ENCODE measurements around the gene DCLK3. TPM values are rescaled to one million over a fixed set of nuclear protein-coding genes. Genes with fewer than 3 reads are reported as not detected.
A peak's percentile ranks its signal among the peaks of the same experiment; 100 is the strongest.

The DCLK3 gene
- total and polyA plus RNA-seq, 2 donors (not counting 1 experiment from before 2014, with no cell fraction given): not detected

- Histone ChIP-seq H3K27ac (ENCODE audit: insufficient read depth, low read length) (no peak overlapping the region), H3K4me2 (ENCODE audit: extremely low read depth, insufficient read depth, low read length) (no peak overlapping the region), H2AFZ (ENCODE audit: low read length) (no peak overlapping the region), H3K4me3 (replicated peaks in 1 of 4; ENCODE audit: control extremely low read depth in 1 of 4, insufficient read depth in 1 of 4, low read depth in 3 of 4, low read length in 4 of 4) (no peak overlapping the region), H3K9me3 (ENCODE audit: control insufficient read depth, insufficient read depth, low read depth, low read length) (no peaks in the 10 kb centered on the region), H4K20me1 (ENCODE audit: control insufficient read depth, extremely low read depth, insufficient read depth, low read length) (no peaks in the 10 kb centered on the region), H3K9ac (ENCODE audit: insufficient read depth, low read length) (no peak overlapping the region), H3K36me3 (ENCODE audit: control insufficient read depth, insufficient read depth, low read length) (no peaks in the 10 kb centered on the region), H3K27me3 (ENCODE audit: control insufficient read depth, insufficient read depth, low read length) (no peaks in the 10 kb centered on the region), H3K79me2 (ENCODE audit: control insufficient read depth, insufficient read depth, low read length) (no peaks in the 10 kb centered on the region), H3K4me1 (ENCODE audit: control insufficient read depth, extremely low read depth, insufficient read depth, low read length) (no peaks in the 10 kb centered on the region)
- TF ChIP-seq EZH2 (IDR thresholded peaks at IDR 0.05; ENCODE audit: low read length, missing control alignments): no peak
- TF ChIP-seq CTCF (conservative IDR thresholded peaks at IDR 0.05 in 1 of 2, IDR thresholded peaks at IDR 0.05 in 1 of 2; ENCODE audit: low read depth in 1 of 2, low read length in 2 of 2): peak; percentile 64 to 74
- peak; percentile 49 to 81 for DNase-seq (ENCODE audit: low read depth in 2 of 2)
Observed at GRCh38 chr3:36729204-36730056, 34.9 kb downstream of the DCLK3 start.

- Histone ChIP-seq H3K9ac (ENCODE audit: insufficient read depth, low read length) (no peak overlapping the region), H3K27ac (ENCODE audit: insufficient read depth, low read length) (no peak overlapping the region), H3K4me3 (replicated peaks in 1 of 4; ENCODE audit: control extremely low read depth in 1 of 4, insufficient read depth in 1 of 4, low read depth in 3 of 4, low read length in 4 of 4) (no peak overlapping the region), H3K4me1 (ENCODE audit: control insufficient read depth, extremely low read depth, insufficient read depth, low read length) (no peaks in the 10 kb centered on the region), H3K27me3 (ENCODE audit: control insufficient read depth, insufficient read depth, low read length) (no peaks in the 10 kb centered on the region), H2AFZ (ENCODE audit: low read length) (no peak overlapping the region), H3K9me3 (ENCODE audit: control insufficient read depth, insufficient read depth, low read depth, low read length) (no peaks in the 10 kb centered on the region), H3K4me2 (ENCODE audit: extremely low read depth, insufficient read depth, low read length) (no peak overlapping the region), H3K79me2 (ENCODE audit: control insufficient read depth, insufficient read depth, low read length) (no peaks in the 10 kb centered on the region), H3K36me3 (ENCODE audit: control insufficient read depth, insufficient read depth, low read length) (no peaks in the 10 kb centered on the region), H4K20me1 (ENCODE audit: control insufficient read depth, extremely low read depth, insufficient read depth, low read length) (no peaks in the 10 kb centered on the region)
- DNase-seq (ENCODE audit: low read depth in 2 of 2): peak in 1 of 2 donors; percentile 46
- no peak for TF ChIP-seq EZH2 (IDR thresholded peaks at IDR 0.05; ENCODE audit: low read length, missing control alignments)
- no peak for TF ChIP-seq CTCF (conservative IDR thresholded peaks at IDR 0.05 in 1 of 2, IDR thresholded peaks at IDR 0.05 in 1 of 2; ENCODE audit: low read depth in 1 of 2, low read length in 2 of 2)
Observed at GRCh38 chr3:36714343-36715086, 49.8 kb downstream of the DCLK3 start.

- Histone ChIP-seq H3K9ac (ENCODE audit: insufficient read depth, low read length) (no peak overlapping the region), H3K9me3 (ENCODE audit: control insufficient read depth, insufficient read depth, low read depth, low read length) (no peaks in the 10 kb centered on the region), H3K36me3 (ENCODE audit: control insufficient read depth, insufficient read depth, low read length) (no peaks in the 10 kb centered on the region), H3K4me3 (replicated peaks in 1 of 4; ENCODE audit: control extremely low read depth in 1 of 4, insufficient read depth in 1 of 4, low read depth in 3 of 4, low read length in 4 of 4) (no peak overlapping the region), H4K20me1 (ENCODE audit: control insufficient read depth, extremely low read depth, insufficient read depth, low read length) (no peaks in the 10 kb centered on the region), H3K27me3 (ENCODE audit: control insufficient read depth, insufficient read depth, low read length) (no peaks in the 10 kb centered on the region), H3K4me1 (ENCODE audit: control insufficient read depth, extremely low read depth, insufficient read depth, low read length) (no peaks in the 10 kb centered on the region), H3K79me2 (ENCODE audit: control insufficient read depth, insufficient read depth, low read length) (no peaks in the 10 kb centered on the region), H2AFZ (ENCODE audit: low read length) (no peak overlapping the region), H3K27ac (ENCODE audit: insufficient read depth, low read length) (no peak overlapping the region), H3K4me2 (ENCODE audit: extremely low read depth, insufficient read depth, low read length) (no peak overlapping the region)
- TF ChIP-seq EZH2 (IDR thresholded peaks at IDR 0.05; ENCODE audit: low read length, missing control alignments): no peak
- no peak for TF ChIP-seq CTCF (conservative IDR thresholded peaks at IDR 0.05 in 1 of 2, IDR thresholded peaks at IDR 0.05 in 1 of 2; ENCODE audit: low read depth in 1 of 2, low read length in 2 of 2)
- no peak for DNase-seq (ENCODE audit: low read depth in 2 of 2)
Observed at GRCh38 chr3:36713904-36714303, 50.4 kb downstream of the DCLK3 start.

All from fibroblast of lung (primary cell).